ENCODE measurements around the gene YIF1A.

The YIF1A gene

GRCh38 chr11:66275984-66276612 is 12.8 kb downstream of the YIF1A start:
- DNase-seq (ENCODE audit: low spot score), result no peak
- TF ChIP-seq CTCF (IDR thresholded peaks at IDR 0.05; ENCODE audit: borderline replicate concordance, control extremely low read depth, extremely low read depth, insufficient read depth, missing control alignments), result no peak
- in situ Hi-C loops (cut with MboI; ENCODE audit: low sequenced_read_pairs, unreplicated experiment), result no loop called here

- no peak for DNase-seq (ENCODE audit: low spot score)
- TF ChIP-seq CTCF (IDR thresholded peaks at IDR 0.05; ENCODE audit: borderline replicate concordance, control extremely low read depth, extremely low read depth, insufficient read depth, missing control alignments), result no peak
- in situ Hi-C loops (cut with MboI; ENCODE audit: low sequenced_read_pairs, unreplicated experiment), result no loop called here
These were observed 13.5 kb downstream of the YIF1A start for GRCh38 chr11:66275396-66275795.

GRCh38 chr11:66274219-66274618 is 14.7 kb downstream of the YIF1A start:
- TF ChIP-seq CTCF (IDR thresholded peaks at IDR 0.05; ENCODE audit: borderline replicate concordance, control extremely low read depth, extremely low read depth, insufficient read depth, missing control alignments), result no peak
- no peak for DNase-seq (ENCODE audit: low spot score)
- in situ Hi-C loops (cut with MboI; ENCODE audit: low sequenced_read_pairs, unreplicated experiment), result no loop called here

- in situ Hi-C loops (cut with MboI; ENCODE audit: low sequenced_read_pairs, unreplicated experiment), result no loop called here
- DNase-seq (ENCODE audit: low spot score), result no peak
- TF ChIP-seq CTCF (IDR thresholded peaks at IDR 0.05; ENCODE audit: borderline replicate concordance, control extremely low read depth, extremely low read depth, insufficient read depth, missing control alignments), result no peak
These were observed 16.3 kb downstream of the YIF1A start for GRCh38 chr11:66272596-66272995.

- no peak for DNase-seq (ENCODE audit: low spot score)
- TF ChIP-seq CTCF (IDR thresholded peaks at IDR 0.05; ENCODE audit: borderline replicate concordance, control extremely low read depth, extremely low read depth, insufficient read depth, missing control alignments), result no peak
- in situ Hi-C loops (cut with MboI; ENCODE audit: low sequenced_read_pairs, unreplicated experiment), result no loop called here
These were observed 17.1 kb downstream of the YIF1A start for GRCh38 chr11:66271816-66272215.

GRCh38 chr11:66268952-66269905 is 19.7 kb downstream of the YIF1A start:
- in situ Hi-C loops (cut with MboI; ENCODE audit: low sequenced_read_pairs, unreplicated experiment), result no loop called here
- DNase-seq (ENCODE audit: low spot score), result no peak
- no peak for TF ChIP-seq CTCF (IDR thresholded peaks at IDR 0.05; ENCODE audit: borderline replicate concordance, control extremely low read depth, extremely low read depth, insufficient read depth, missing control alignments)
